ENCODE data around the gene TBX1. TPM values are rescaled to one million over a fixed set of nuclear protein-coding genes. Genes with fewer than 3 reads are reported as not detected.

TBX1 gene
- total RNA-seq, 1 experiment from 2014 or later, result 3.9 TPM

DNA sequence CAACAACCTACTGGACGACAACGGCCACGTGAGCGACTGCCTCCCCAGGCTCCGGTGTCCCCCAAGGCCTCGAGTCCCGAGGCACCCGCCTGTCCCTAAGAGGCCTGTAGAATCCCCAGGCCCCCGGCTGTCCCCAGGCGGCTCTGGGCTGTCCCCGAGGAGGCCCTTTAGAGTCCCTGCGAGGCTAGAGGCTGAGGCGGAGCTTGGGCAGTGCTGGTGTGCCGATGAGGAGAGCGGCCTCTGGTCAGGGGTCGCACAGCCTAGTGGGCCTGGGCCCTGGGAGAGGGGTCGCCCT, 3.7 kb downstream of the TBX1 start:
- Histone ChIP-seq H3K27me3 (ENCODE audit: insufficient read depth, low read length) (no peaks in the 10 kb centered on the region), H3K4me3 (replicated peaks in 1 of 2; ENCODE audit: low read depth in 1 of 2, low read length in 2 of 2) (no peak overlapping the region), H3K79me2 (ENCODE audit: insufficient read depth, low read length) (peaks cover 25% of the 10 kb centered on the region), H3K9ac (ENCODE audit: low read length) (no peak overlapping the region), H3K9me3 (ENCODE audit: control insufficient read depth in 1 of 2, insufficient read depth in 1 of 2, low read depth in 1 of 2, low read length in 2 of 2) (no peaks in the 10 kb centered on the region), H3K36me3 (ENCODE audit: control insufficient read depth in 1 of 2, insufficient read depth in 2 of 2, low read length in 2 of 2) (no peaks in the 10 kb centered on the region), H3K4me1 (ENCODE audit: control insufficient read depth in 1 of 2, insufficient read depth in 2 of 2, low read length in 2 of 2) (peaks cover 12 to 23% of the 10 kb centered on the region in 2 experiments), H3K27ac (ENCODE audit: low read depth, low read length) (no peak overlapping the region; the same call in 1 of the 2 replicates), H3K9me2 (ENCODE audit: insufficient read depth) (no peaks in the 10 kb centered on the region), H4K20me1 (ENCODE audit: insufficient read depth) (no peaks in the 10 kb centered on the region), H2AFZ (ENCODE audit: low read depth, low read length, poor library complexity, severe bottlenecking) (no peak overlapping the region), H3K4me2 (ENCODE audit: low read length) (no peak overlapping the region)
- RAD21 ChIA-PET (ENCODE audit: low non-redundant PET in 1 of 2, low total read pairs in 2 of 2, uncharacterized antibody in 2 of 2, unreplicated experiment in 2 of 2), result no interaction called here
- ATAC-seq (no peak), DNase-seq (ENCODE audit: low read depth, low spot score) (no peak)
- POLR2A ChIA-PET, result no interaction called here
- intact Hi-C loops (cut with micrococcal nuclease), result no loop called here
- TF ChIP-seq, protein P1, sequence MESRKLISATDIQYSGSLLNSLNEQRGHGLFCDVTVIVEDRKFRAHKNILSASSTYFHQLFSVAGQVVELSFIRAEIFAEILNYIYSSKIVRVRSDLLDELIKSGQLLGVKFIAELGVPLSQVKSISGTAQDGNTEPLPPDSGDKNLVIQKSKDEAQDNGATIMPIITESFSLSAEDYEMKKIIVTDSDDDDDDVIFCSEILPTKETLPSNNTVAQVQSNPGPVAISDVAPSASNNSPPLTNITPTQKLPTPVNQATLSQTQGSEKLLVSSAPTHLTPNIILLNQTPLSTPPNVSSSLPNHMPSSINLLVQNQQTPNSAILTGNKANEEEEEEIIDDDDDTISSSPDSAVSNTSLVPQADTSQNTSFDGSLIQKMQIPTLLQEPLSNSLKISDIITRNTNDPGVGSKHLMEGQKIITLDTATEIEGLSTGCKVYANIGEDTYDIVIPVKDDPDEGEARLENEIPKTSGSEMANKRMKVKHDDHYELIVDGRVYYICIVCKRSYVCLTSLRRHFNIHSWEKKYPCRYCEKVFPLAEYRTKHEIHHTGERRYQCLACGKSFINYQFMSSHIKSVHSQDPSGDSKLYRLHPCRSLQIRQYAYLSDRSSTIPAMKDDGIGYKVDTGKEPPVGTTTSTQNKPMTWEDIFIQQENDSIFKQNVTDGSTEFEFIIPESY (IDR thresholded peaks at IDR 0.05; ENCODE audit: extremely low read depth, insufficient replicate concordance, low read length), result no peak
- TF ChIP-seq ZNF274 (IDR thresholded peaks at IDR 0.05; ENCODE audit: low read depth, low read length) (no peak), SIN3A (IDR thresholded peaks at IDR 0.05; ENCODE audit: low read depth) (no peak), TCF7L2 (IDR thresholded peaks at IDR 0.05; ENCODE audit: borderline replicate concordance, extremely low read depth, insufficient read depth, insufficient read length) (no peak), EZH2 (IDR thresholded peaks at IDR 0.05) (no peak), RAD21 (IDR thresholded peaks at IDR 0.05; ENCODE audit: low read depth) (no peak), EGR1 (IDR thresholded peaks at IDR 0.05; ENCODE audit: low read depth) (no peak), CBX3 (IDR thresholded peaks at IDR 0.05; ENCODE audit: low read depth) (no peak), POLR2A (IDR thresholded peaks at IDR 0.05; ENCODE audit: borderline replicate concordance, extremely low read depth, insufficient read depth, insufficient read length) (no peak), REST (IDR thresholded peaks at IDR 0.05; ENCODE audit: low read depth) (no peak), EZH2phosphoT487 (IDR thresholded peaks at IDR 0.05; ENCODE audit: borderline replicate concordance) (no peak), CEBPB (IDR thresholded peaks at IDR 0.05; ENCODE audit: low read depth) (no peak), JUND (IDR thresholded peaks at IDR 0.05) (no peak), CTCF (IDR thresholded peaks at IDR 0.05 in 2 of 3, conservative IDR thresholded peaks at IDR 0.05 in 1 of 3; ENCODE audit: borderline replicate concordance in 1 of 3, insufficient read depth in 1 of 3, low read depth in 2 of 3, low read length in 2 of 3) (no peak), SRF (IDR thresholded peaks at IDR 0.05; ENCODE audit: low read depth) (no peak)
- TF ChIP-seq, protein P2, sequence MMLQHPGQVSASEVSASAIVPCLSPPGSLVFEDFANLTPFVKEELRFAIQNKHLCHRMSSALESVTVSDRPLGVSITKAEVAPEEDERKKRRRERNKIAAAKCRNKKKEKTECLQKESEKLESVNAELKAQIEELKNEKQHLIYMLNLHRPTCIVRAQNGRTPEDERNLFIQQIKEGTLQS (IDR thresholded peaks at IDR 0.05), result no peak
- BruUV-seq (replicated peaks), result no TSS peak
- CTCF ChIA-PET, result no interaction called here

All from HCT116 (cell line).